GM21576 (cell line): ENCODE measurements around the gene DCST2.
A peak's percentile ranks its signal among the peaks of the same experiment; 100 is the strongest.

Source experiments
- ATAC-seq: cut with Tn5 transposase; IDR thresholded peaks from one replicate; pipeline ENCODE4 v1.9.1; 2021; ENCODE audit warnings: mild to moderate bottlenecking, moderate library complexity; ENCODE audit not compliant: unreplicated experiment

The DCST2 gene

GRCh38 chr1:155012026-155012546 is 21.5 kb downstream of the DCST2 start:
- ATAC-seq = no peak

- no peak for ATAC-seq
Observed at GRCh38 chr1:155011437-155012025, 22.1 kb downstream of the DCST2 start.

- ATAC-seq = no peak
Observed at GRCh38 chr1:155011004-155011416, 22.6 kb downstream of the DCST2 start.

GRCh38 chr1:155010211-155010918 is 23.2 kb downstream of the DCST2 start:
- no peak for ATAC-seq

- ATAC-seq = no peak
Observed at GRCh38 chr1:155009742-155010141, 23.8 kb downstream of the DCST2 start.

- ATAC-seq = no peak
Observed at GRCh38 chr1:155009221-155009711, 24.3 kb downstream of the DCST2 start.

GRCh38 chr1:155008015-155008941 is 25.3 kb downstream of the DCST2 start:
- no peak for ATAC-seq

GRCh38 chr1:155007251-155007828 is 26.2 kb downstream of the DCST2 start:
- ATAC-seq = no peak

GRCh38 chr1:155006601-155007101 is 26.9 kb downstream of the DCST2 start:
- no peak for ATAC-seq

- ATAC-seq = no peak
Observed at GRCh38 chr1:155005076-155006011, 28.2 kb downstream of the DCST2 start.

GRCh38 chr1:155004352-155005075 is 29.1 kb downstream of the DCST2 start:
- ATAC-seq = no peak

GRCh38 chr1:155003766-155004351 is 29.7 kb downstream of the DCST2 start:
- no peak for ATAC-seq

GRCh38 chr1:155003227-155003765 is 30.3 kb downstream of the DCST2 start:
- no peak for ATAC-seq

- no peak for ATAC-seq
Observed at GRCh38 chr1:155002464-155003226, 30.9 kb downstream of the DCST2 start, which contains the start of gene ZBTB7B. Gene ZBTB7B (plus strand): TSS chr1:155002802. CDS start chr1:155014661, 11,859 bp downstream.

GRCh38 chr1:155001675-155002463 is 31.7 kb downstream of the DCST2 start:
- ATAC-seq = peak; percentile 46

GRCh38 chr1:155001425-155001674 is 32.2 kb downstream of the DCST2 start:
- ATAC-seq = peak; percentile 11
